22Rv1 (cell line): ENCODE measurements around the gene B4GALT5.
A peak's percentile ranks its signal among the peaks of the same experiment; 100 is the strongest.

Source experiments
- H3K27ac ChIP-seq: fragments of 450-650 bp; 2 replicates; pipeline ENCODE4 v1.5.1; 2017
- CTCF ChIP-seq: fragments of 450-650 bp; IDR thresholded peaks from 2 replicates; pipeline ENCODE4 v1.5.1; 2017; ENCODE audit warnings: mild to moderate bottlenecking
- ZFX ChIP-seq: fragments of 450-650 bp; IDR thresholded peaks from 2 replicates; pipeline ENCODE4 v1.6.1; 2017; ENCODE audit warnings: antibody characterized with exemption, borderline replicate concordance

The B4GALT5 gene

GRCh38 chr20:49607568-49607967 lies 106.1 kb downstream of the B4GALT5 start:
- no peak for TF ChIP-seq ZFX
- TF ChIP-seq CTCF: no peak
- no peak overlapping the region for H3K27ac ChIP-seq

GRCh38 chr20:49603209-49603627 lies 110.5 kb downstream of the B4GALT5 start:
- H3K27ac ChIP-seq: no peak overlapping the region

GRCh38 chr20:49602345-49603208 lies 111.1 kb downstream of the B4GALT5 start:
- no peak overlapping the region for H3K27ac ChIP-seq
- TF ChIP-seq ZFX (no peak), CTCF (no peak)

More at GRCh38 chr20:49603209-49603627, 110.5 kb downstream of the B4GALT5 start:
- TF ChIP-seq ZFX (no peak), CTCF (peak; percentile 46)

DNA sequence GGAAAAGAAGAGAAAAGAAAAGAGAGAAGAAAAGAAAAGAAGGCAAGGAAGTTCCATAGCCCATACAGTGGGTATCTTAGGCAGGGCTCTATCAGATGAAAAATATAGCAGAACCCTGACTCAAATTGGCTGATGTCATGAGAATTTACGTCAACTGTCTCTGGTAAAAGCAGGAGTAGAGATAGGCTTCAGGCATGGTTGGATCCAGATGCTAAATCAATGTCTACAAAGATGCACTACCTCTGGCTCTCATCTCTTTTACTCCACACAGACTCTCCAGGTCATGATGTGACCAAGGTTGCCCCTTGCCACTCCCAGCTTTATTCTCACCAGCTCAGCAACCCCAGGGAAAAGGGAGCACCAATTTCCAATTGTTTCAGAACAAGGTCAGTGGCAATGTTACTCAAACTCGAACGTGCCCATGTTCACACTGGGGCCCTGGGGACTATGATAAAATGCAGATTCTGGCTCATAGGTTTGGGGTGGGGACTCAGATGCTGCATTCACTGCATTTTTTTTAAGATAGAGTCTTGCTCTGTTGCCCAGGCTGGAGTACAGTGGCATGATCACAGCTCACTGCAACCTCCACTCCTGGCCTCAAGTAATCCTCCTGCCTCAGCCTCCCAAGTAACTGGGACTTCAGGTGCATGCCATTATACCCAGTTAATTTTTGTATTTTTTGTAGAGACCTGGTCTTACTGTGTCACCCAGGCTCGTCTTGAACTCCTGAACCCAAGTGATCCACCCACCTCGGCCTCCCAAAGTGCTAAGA lies 112.3 kb downstream of the B4GALT5 start:
- no peak overlapping the region for H3K27ac ChIP-seq
- no peak for TF ChIP-seq CTCF
- TF ChIP-seq ZFX: no peak

GRCh38 chr20:49599746-49600113 lies 113.9 kb downstream of the B4GALT5 start:
- no peak overlapping the region for H3K27ac ChIP-seq
- TF ChIP-seq CTCF (no peak), ZFX (no peak)

GRCh38 chr20:49597825-49598395 lies 115.8 kb downstream of the B4GALT5 start:
- no peak for TF ChIP-seq CTCF
- no peak for TF ChIP-seq ZFX
- H3K27ac ChIP-seq: no peak overlapping the region
